WI38 (cell line): Measurements from ENCODE around the gene IL4R.

ENCODE experiments used
- H3K4me3 ChIP-seq: 2 replicates; pipeline ENCODE4 v1.5.1; 2011; ENCODE audit warnings: low read depth, mild to moderate bottlenecking, control low read depth, low read length
- CTCF ChIP-seq: IDR thresholded peaks from 2 replicates; pipeline ENCODE4 v1.5.1; 2012; ENCODE audit warnings: low read depth, mild to moderate bottlenecking, control low read depth, low read length

The IL4R gene

GRCh38 chr16:27374221-27374803 lies 60.5 kb downstream of the IL4R start:
- TF ChIP-seq CTCF: no peak

GRCh38 chr16:27374804-27375425 lies 61.1 kb downstream of the IL4R start:
- H3K4me3 ChIP-seq: no peak overlapping the region
- peak; percentile 49 for TF ChIP-seq CTCF

More at GRCh38 chr16:27374221-27374803, 60.5 kb downstream of the IL4R start:
- H3K4me3 ChIP-seq: no peak overlapping the region

- no peak overlapping the region for H3K4me3 ChIP-seq
Measured at GRCh38 chr16:27377666-27378485, 64.1 kb downstream of the IL4R start.

GRCh38 chr16:27378871-27379481 lies 65.2 kb downstream of the IL4R start:
- no peak overlapping the region for H3K4me3 ChIP-seq
- TF ChIP-seq CTCF: no peak

More at GRCh38 chr16:27377666-27378485, 64.1 kb downstream of the IL4R start:
- TF ChIP-seq CTCF: no peak

GRCh38 chr16:27379919-27380318 lies 66.1 kb downstream of the IL4R start:
- no peak for TF ChIP-seq CTCF
- H3K4me3 ChIP-seq: no peak overlapping the region

- H3K4me3 ChIP-seq: no peak overlapping the region
- no peak for TF ChIP-seq CTCF
Measured at GRCh38 chr16:27381236-27381635, 67.5 kb downstream of the IL4R start.
